Fibroblast of lung (primary cell): ENCODE data around the gene MLXIP.

Experiments
- EZH2 ChIP-seq: IDR thresholded peaks from 2 replicates; pipeline ENCODE4 v1.5.1; 2012; ENCODE audit warnings: low read length, control low read depth, mild to moderate bottlenecking; ENCODE audit errors: missing control alignments
- TF ChIP-seq, protein P1 (sequence below), 2 donors: IDR thresholded peaks in 1 of 2; conservative IDR thresholded peaks in 1 of 2; 1 replicate in 1 of 2; 2 replicates in 1 of 2; pipeline ENCODE4 v1.5.1; 2011 to 2012; ENCODE audit warnings: low read length in 2 of 2, control low read depth in 1 of 2, inconsistent platforms in 1 of 2, low read depth in 1 of 2, mild to moderate bottlenecking in 1 of 2

DNA sequence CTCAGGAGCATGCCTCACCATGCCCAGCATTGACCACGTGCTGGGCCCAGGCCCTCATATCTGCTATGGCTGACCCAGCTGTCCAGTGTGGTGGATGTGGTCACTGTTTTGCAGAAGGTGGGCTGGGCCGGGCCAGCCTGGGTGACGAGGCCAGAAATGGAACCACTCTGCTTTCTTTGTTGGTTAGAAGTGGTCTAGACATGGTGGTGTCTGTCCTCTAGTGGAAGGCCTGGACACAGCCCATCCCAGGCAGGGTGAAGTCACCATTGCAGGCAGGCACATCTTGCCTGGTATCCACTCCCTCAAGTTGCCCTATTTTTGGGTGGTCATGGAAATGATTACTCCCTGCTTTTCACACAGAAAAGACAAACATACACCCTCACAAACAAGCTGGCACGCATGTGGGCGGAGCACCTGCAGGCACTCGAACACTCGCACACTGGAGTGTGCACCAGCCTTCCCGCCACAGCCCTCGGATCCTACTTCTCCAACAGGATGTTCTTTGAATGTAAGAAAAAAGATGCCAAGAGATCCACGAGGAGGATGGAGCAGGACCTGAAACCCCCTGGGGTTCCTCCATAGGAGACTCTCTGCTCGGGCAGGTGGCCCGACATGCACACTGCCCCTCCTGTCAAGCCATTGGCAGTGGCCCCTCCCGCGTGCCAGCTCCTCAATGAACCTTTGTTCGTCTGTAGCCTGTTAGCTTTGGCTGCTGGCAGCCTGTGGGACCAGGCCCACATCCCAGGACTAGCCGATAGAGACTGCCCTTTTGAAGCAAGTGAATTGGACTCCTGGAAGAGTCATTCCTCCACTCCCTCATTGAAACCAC is 38.4 kb downstream of the MLXIP start:
- TF ChIP-seq, protein P1, sequence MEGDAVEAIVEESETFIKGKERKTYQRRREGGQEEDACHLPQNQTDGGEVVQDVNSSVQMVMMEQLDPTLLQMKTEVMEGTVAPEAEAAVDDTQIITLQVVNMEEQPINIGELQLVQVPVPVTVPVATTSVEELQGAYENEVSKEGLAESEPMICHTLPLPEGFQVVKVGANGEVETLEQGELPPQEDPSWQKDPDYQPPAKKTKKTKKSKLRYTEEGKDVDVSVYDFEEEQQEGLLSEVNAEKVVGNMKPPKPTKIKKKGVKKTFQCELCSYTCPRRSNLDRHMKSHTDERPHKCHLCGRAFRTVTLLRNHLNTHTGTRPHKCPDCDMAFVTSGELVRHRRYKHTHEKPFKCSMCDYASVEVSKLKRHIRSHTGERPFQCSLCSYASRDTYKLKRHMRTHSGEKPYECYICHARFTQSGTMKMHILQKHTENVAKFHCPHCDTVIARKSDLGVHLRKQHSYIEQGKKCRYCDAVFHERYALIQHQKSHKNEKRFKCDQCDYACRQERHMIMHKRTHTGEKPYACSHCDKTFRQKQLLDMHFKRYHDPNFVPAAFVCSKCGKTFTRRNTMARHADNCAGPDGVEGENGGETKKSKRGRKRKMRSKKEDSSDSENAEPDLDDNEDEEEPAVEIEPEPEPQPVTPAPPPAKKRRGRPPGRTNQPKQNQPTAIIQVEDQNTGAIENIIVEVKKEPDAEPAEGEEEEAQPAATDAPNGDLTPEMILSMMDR (conservative IDR thresholded peaks at IDR 0.05 in 1 of 2, IDR thresholded peaks at IDR 0.05 in 1 of 2; ENCODE audit: low read depth in 1 of 2, low read length in 2 of 2): no peak
- no peak for TF ChIP-seq EZH2
